RWPE2 (cell line): Measurements from ENCODE around the gene CLK1.

ENCODE experiments used
- ATAC-seq: fragments of 200-7000 bp; cut with Tn5 transposase; 3 replicates; pipeline ENCODE4 v1.9.1; 2021; ENCODE audit warnings: low read depth
- DNase-seq: peaks from one replicate; pipeline ENCODE4 v3.0.0-alpha.2; 2020; ENCODE audit warnings: low spot score
- H3K27ac ChIP-seq: fragments of 450-650 bp; 2 replicates; pipeline ENCODE4 v1.5.1; 2017; ENCODE audit warnings: mild to moderate bottlenecking; ENCODE audit not compliant: poor library complexity, severe bottlenecking
- H3K27me3 ChIP-seq: fragments of 250-450 bp; sonication (Bioruptor Pico); 2 replicates; pipeline ENCODE4 v1.5.1; 2021; ENCODE audit warnings: mild to moderate bottlenecking, moderate library complexity; ENCODE audit not compliant: insufficient read depth, poor library complexity, severe bottlenecking
- H3K36me3 ChIP-seq: fragments of 250-450 bp; sonication (Bioruptor Pico); 2 replicates; pipeline ENCODE4 v1.5.1; 2020; ENCODE audit warnings: low read depth, mild to moderate bottlenecking, moderate library complexity
- H3K4me1 ChIP-seq: fragments of 250-450 bp; sonication (Bioruptor Pico); 2 replicates; pipeline ENCODE4 v1.5.1; 2021; ENCODE audit warnings: mild to moderate bottlenecking, moderate library complexity; ENCODE audit not compliant: insufficient read depth, poor library complexity, severe bottlenecking
- H3K4me3 ChIP-seq: fragments of 250-450 bp; sonication (Bioruptor Pico); 2 replicates; pipeline ENCODE4 v1.5.1; 2021; ENCODE audit warnings: mild to moderate bottlenecking, moderate library complexity; ENCODE audit not compliant: severe bottlenecking
- H3K9me3 ChIP-seq: fragments of 250-450 bp; sonication (Bioruptor Pico); 2 replicates; pipeline ENCODE4 v1.5.1; 2021; ENCODE audit warnings: mild to moderate bottlenecking, moderate library complexity; ENCODE audit not compliant: severe bottlenecking
- TF ChIP-seq, protein P1 (sequence below): fragments of 450-650 bp; IDR thresholded peaks from one replicate; pipeline ENCODE4 v1.5.1; 2017; ENCODE audit warnings: mild to moderate bottlenecking, moderate library complexity; ENCODE audit not compliant: poor library complexity, severe bottlenecking

Gene CLK1

GRCh38 chr2:200862532-200863000 is 1.9 kb downstream of the CLK1 start:
- peak; percentile 11; the same call in 1 of the 3 replicates for ATAC-seq
- H3K4me1 ChIP-seq, result peaks cover 13% of the 10 kb centered on the region
- no peaks in the 10 kb centered on the region for H3K9me3 ChIP-seq
- TF ChIP-seq, protein P1, sequence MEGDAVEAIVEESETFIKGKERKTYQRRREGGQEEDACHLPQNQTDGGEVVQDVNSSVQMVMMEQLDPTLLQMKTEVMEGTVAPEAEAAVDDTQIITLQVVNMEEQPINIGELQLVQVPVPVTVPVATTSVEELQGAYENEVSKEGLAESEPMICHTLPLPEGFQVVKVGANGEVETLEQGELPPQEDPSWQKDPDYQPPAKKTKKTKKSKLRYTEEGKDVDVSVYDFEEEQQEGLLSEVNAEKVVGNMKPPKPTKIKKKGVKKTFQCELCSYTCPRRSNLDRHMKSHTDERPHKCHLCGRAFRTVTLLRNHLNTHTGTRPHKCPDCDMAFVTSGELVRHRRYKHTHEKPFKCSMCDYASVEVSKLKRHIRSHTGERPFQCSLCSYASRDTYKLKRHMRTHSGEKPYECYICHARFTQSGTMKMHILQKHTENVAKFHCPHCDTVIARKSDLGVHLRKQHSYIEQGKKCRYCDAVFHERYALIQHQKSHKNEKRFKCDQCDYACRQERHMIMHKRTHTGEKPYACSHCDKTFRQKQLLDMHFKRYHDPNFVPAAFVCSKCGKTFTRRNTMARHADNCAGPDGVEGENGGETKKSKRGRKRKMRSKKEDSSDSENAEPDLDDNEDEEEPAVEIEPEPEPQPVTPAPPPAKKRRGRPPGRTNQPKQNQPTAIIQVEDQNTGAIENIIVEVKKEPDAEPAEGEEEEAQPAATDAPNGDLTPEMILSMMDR, result no peak
- H3K4me3 ChIP-seq, result peak overlapping the region; percentile 98
- no peaks in the 10 kb centered on the region for H3K27me3 ChIP-seq
- H3K36me3 ChIP-seq, result peaks cover 65% of the 10 kb centered on the region
- H3K27ac ChIP-seq, result peak overlapping the region; percentile 78
- DNase-seq, result no peak

DNA sequence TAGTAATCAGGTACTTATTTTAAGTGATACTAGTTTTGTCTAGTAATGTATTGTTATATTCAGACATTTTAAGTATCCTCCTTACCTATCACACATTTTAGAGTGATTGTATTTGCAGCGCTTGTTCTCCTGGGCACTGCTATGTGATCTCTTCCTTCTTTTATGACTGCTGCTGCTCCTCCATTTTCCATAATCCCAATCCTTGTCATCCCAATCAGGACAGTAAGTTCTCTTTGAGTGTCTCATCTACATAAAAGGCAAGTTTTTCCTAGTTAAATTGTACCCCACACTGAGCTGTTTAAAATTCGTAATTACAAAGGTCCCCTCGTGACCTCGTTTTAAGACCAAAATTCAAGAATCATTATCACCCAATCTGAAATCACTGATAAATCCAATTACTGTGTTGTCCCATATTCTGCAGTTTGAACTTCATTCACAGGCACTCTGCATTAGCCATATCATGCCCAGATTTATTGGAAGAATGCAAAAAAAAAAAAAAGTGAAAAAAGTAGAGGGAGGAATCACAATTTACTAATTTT is 2.8 kb downstream of the CLK1 start:
- H3K4me1 ChIP-seq, result peaks cover 13% of the 10 kb centered on the region
- H3K9me3 ChIP-seq, result no peaks in the 10 kb centered on the region
- DNase-seq, result no peak
- ATAC-seq, result no peak
- peak overlapping the region; percentile 78 for H3K27ac ChIP-seq
- peaks cover 74% of the 10 kb centered on the region for H3K36me3 ChIP-seq
- H3K27me3 ChIP-seq, result no peaks in the 10 kb centered on the region
- TF ChIP-seq, protein P1, result no peak
- H3K4me3 ChIP-seq, result peak overlapping the region; percentile 98

GRCh38 chr2:200860092-200860795 is 4.2 kb downstream of the CLK1 start:
- TF ChIP-seq, protein P1, result no peak

GRCh38 chr2:200856806-200857205 is 7.7 kb downstream of the CLK1 start:
- ATAC-seq (no peak), DNase-seq (no peak)
- no peaks in the 10 kb centered on the region for H3K27me3 ChIP-seq
- peaks cover 99% of the 10 kb centered on the region for H3K36me3 ChIP-seq
- TF ChIP-seq, protein P1, result no peak
- H3K4me3 ChIP-seq, result no peak overlapping the region
- no peaks in the 10 kb centered on the region for H3K9me3 ChIP-seq
- no peak overlapping the region for H3K27ac ChIP-seq
- H3K4me1 ChIP-seq, result peaks cover 13% of the 10 kb centered on the region

More at GRCh38 chr2:200860092-200860795, 4.2 kb downstream of the CLK1 start:
- peak overlapping the region; percentile 98 for H3K4me3 ChIP-seq
- no peaks in the 10 kb centered on the region for H3K9me3 ChIP-seq
- DNase-seq (no peak), ATAC-seq (no peak)
- no peaks in the 10 kb centered on the region for H3K27me3 ChIP-seq
- H3K27ac ChIP-seq, result peak overlapping the region; percentile 78
- H3K4me1 ChIP-seq, result peaks cover 13% of the 10 kb centered on the region
- peaks cover 88% of the 10 kb centered on the region for H3K36me3 ChIP-seq

DNA sequence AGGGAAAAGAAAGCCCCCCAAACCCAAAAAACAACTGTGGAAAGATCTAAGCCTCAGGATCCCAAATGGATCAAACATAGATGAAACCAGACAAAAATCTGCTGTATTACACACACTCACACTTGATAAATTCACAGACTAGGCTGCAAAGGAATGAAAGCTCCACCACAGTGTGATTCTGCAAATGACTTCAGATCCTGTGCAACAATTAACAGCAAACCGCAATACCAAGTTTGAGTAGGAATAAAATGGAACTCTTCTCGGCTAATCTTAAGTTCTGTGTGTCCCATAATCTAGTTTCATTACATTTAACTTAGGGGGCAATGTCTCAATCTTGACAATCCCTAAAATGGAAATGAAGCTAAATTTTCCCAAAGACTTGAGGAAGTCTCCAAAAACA is 11.9 kb downstream of the CLK1 start:
- Histone ChIP-seq H3K4me3 (no peak overlapping the region), H3K36me3 (peaks cover 57% of the 10 kb centered on the region), H3K27ac (no peak overlapping the region), H3K4me1 (no peaks in the 10 kb centered on the region), H3K27me3 (no peaks in the 10 kb centered on the region), H3K9me3 (no peaks in the 10 kb centered on the region)
- DNase-seq, result no peak
- no peak for ATAC-seq
- TF ChIP-seq, protein P1, result no peak
